SK-N-SH (cell line): ENCODE results near the gene FYN.

Source experiments
- CTCF ChIP-seq: fragments of 200-600 bp; sonication (generic); IDR thresholded peaks from 2 replicates; pipeline ENCODE4 v1.6.1; 2017; ENCODE audit warnings: antibody characterized with exemption, mild to moderate bottlenecking, moderate library complexity
- EP300 ChIP-seq, 2 experiments: IDR thresholded peaks; 2 replicates each; pipeline versions ENCODE4 v1.4.0 to v1.6.1; 2012; ENCODE audit warnings: borderline replicate concordance in 1 of 2, low read depth in 1 of 2, low read length in 1 of 2
- MXI1 ChIP-seq: IDR thresholded peaks from 2 replicates; pipeline ENCODE4 v1.6.1; 2012; ENCODE audit warnings: mild to moderate bottlenecking, low read depth, low read length, improper control_type of control experiment
- NRF1 ChIP-seq: IDR thresholded peaks from 2 replicates; pipeline ENCODE4 v1.6.1; 2012; ENCODE audit warnings: low read depth, mild to moderate bottlenecking, low read length
- POLR2AphosphoS5 ChIP-seq: IDR thresholded peaks from 2 replicates; pipeline ENCODE4 v1.6.1; 2012; ENCODE audit warnings: low read depth, low read length
- RFX5 ChIP-seq: IDR thresholded peaks from 2 replicates; pipeline ENCODE4 v1.6.1; 2012; ENCODE audit warnings: mild to moderate bottlenecking, improper control_type of control experiment, low read length
- TF ChIP-seq, protein P1 (sequence below): IDR thresholded peaks from 2 replicates; pipeline ENCODE4 v1.4.0; 2012; ENCODE audit warnings: low read depth, borderline replicate concordance
- TF ChIP-seq, protein P2 (sequence below): IDR thresholded peaks from 2 replicates; pipeline ENCODE4 v1.4.0; 2012; ENCODE audit warnings: low read depth

GRCh38 chr6:111802015-111802414 lies 71.2 kb downstream of the FYN start:
- TF ChIP-seq, protein P1, sequence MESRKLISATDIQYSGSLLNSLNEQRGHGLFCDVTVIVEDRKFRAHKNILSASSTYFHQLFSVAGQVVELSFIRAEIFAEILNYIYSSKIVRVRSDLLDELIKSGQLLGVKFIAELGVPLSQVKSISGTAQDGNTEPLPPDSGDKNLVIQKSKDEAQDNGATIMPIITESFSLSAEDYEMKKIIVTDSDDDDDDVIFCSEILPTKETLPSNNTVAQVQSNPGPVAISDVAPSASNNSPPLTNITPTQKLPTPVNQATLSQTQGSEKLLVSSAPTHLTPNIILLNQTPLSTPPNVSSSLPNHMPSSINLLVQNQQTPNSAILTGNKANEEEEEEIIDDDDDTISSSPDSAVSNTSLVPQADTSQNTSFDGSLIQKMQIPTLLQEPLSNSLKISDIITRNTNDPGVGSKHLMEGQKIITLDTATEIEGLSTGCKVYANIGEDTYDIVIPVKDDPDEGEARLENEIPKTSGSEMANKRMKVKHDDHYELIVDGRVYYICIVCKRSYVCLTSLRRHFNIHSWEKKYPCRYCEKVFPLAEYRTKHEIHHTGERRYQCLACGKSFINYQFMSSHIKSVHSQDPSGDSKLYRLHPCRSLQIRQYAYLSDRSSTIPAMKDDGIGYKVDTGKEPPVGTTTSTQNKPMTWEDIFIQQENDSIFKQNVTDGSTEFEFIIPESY: no peak
- TF ChIP-seq, protein P2, sequence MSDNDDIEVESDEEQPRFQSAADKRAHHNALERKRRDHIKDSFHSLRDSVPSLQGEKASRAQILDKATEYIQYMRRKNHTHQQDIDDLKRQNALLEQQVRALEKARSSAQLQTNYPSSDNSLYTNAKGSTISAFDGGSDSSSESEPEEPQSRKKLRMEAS: no peak
- TF ChIP-seq MXI1 (no peak), EP300 (IDR thresholded peaks at IDR 0.05; ENCODE audit: borderline replicate concordance in 1 of 2, low read depth in 1 of 2, low read length in 1 of 2) (no peak), POLR2AphosphoS5 (no peak), NRF1 (no peak), CTCF (no peak), RFX5 (no peak)
